H1 (cell line): ENCODE data around the gene ADAMTS16. TPM values are rescaled to one million over a fixed set of nuclear protein-coding genes. Genes with fewer than 3 reads are reported as not detected.

ENCODE experiments used
- CTCF ChIP-seq, 3 experiments: IDR thresholded peaks; 1 replicate in 2 of 3; 2 replicates in 1 of 3; pipeline versions ENCODE4 v1.5.1 to v1.6.1; 2011; ENCODE audit warnings: low read length in 3 of 3, mild to moderate bottlenecking in 3 of 3, inconsistent platforms in 2 of 3, low read depth in 1 of 3, moderate library complexity in 1 of 3; ENCODE audit not compliant: insufficient read depth in 1 of 3; ENCODE audit errors: control extremely low read depth in 1 of 3
- RNF2 ChIP-seq: fragments of 200-900, 300-1000 bp; sonication (generic); IDR thresholded peaks from 2 replicates; pipeline ENCODE4 v1.7.1; 2016; ENCODE audit warnings: borderline replicate concordance, low read depth, mild to moderate bottlenecking, antibody characterized with exemption, low read length; ENCODE audit not compliant: poor library complexity, severe bottlenecking; ENCODE audit errors: missing control alignments
- polyA plus RNA-seq, 7 experiments: library from polyadenylated mRNA; depleted of rRNA in 3 of 7; stranded (reverse) in 5 of 7; unstranded in 2 of 7; fragments of >200 nt in 5 of 7; fragments of 200-250 nt in 2 of 7; gene quantifications; 1 replicate in 5 of 7; 2 replicates in 1 of 7; 4 replicates in 1 of 7; pipeline versions ENCODE4 v1.2.1 to v1.2.3, GENCODE V29; 2011 to 2013; ENCODE audit warnings: missing spikeins in 2 of 7, mixed read lengths in 2 of 7
- total RNA-seq: library from RNA; stranded (reverse); fragmentation: NEBNext Ultra II Directional; extraction: Animal tissue kit (Norgen Biotek cat#: 25700); gene quantifications from 2 replicates; pipeline ENCODE4 v1.2.1, GENCODE V29; 2021

Gene ADAMTS16
- total and polyA plus RNA-seq, 2 of the 8 experiments (the other 6 are each of a cell fraction or from before 2014, with no cell fraction given) = 3.7 to 16.0 TPM

GRCh38 chr5:5146530-5147160, 6.5 kb downstream of the ADAMTS16 start (continued):
- TF ChIP-seq RNF2 = no peak
- no peak for TF ChIP-seq CTCF (IDR thresholded peaks at IDR 0.05; ENCODE audit: control extremely low read depth in 1 of 3, insufficient read depth in 1 of 3, low read depth in 1 of 3, low read length in 3 of 3)
